SU-DHL-6 (cell line): ENCODE data around the gene CPLX1.

Experiments
- EZH2phosphoT487 ChIP-seq: fragments of 200-600 bp; sonication (generic), shearing (Covaris generic); conservative IDR thresholded peaks from 2 replicates; pipeline ENCODE4 v1.6.1; 2018; ENCODE audit warnings: mild to moderate bottlenecking, antibody characterized with exemption, low read length, moderate library complexity, mixed read lengths
- TF ChIP-seq, protein P1 (sequence below): fragments of 200-600 bp; sonication (generic); IDR thresholded peaks from one replicate; pipeline ENCODE4 v1.5.1; 2017; ENCODE audit warnings: antibody characterized with exemption, mild to moderate bottlenecking, low read length, moderate library complexity; ENCODE audit not compliant: insufficient read depth, poor library complexity, severe bottlenecking

- TF ChIP-seq, protein P1, sequence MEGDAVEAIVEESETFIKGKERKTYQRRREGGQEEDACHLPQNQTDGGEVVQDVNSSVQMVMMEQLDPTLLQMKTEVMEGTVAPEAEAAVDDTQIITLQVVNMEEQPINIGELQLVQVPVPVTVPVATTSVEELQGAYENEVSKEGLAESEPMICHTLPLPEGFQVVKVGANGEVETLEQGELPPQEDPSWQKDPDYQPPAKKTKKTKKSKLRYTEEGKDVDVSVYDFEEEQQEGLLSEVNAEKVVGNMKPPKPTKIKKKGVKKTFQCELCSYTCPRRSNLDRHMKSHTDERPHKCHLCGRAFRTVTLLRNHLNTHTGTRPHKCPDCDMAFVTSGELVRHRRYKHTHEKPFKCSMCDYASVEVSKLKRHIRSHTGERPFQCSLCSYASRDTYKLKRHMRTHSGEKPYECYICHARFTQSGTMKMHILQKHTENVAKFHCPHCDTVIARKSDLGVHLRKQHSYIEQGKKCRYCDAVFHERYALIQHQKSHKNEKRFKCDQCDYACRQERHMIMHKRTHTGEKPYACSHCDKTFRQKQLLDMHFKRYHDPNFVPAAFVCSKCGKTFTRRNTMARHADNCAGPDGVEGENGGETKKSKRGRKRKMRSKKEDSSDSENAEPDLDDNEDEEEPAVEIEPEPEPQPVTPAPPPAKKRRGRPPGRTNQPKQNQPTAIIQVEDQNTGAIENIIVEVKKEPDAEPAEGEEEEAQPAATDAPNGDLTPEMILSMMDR: no peak
- TF ChIP-seq EZH2phosphoT487: no peak
These were observed 2.7 kb downstream of the CPLX1 start for GRCh38 chr4:823176-823760.
